Muscle layer of duodenum (tissue), 2 donors: ENCODE data around the gene JMY.

Source experiments
- H3K27ac ChIP-seq: one replicate; pipeline ENCODE4 v1.7.0; 2013; ENCODE audit warnings: mild to moderate bottlenecking, low read length
- H3K27me3 ChIP-seq: one replicate; pipeline ENCODE4 v1.7.0; 2013; ENCODE audit warnings: low read depth, mild to moderate bottlenecking, control low read depth, low read length
- H3K36me3 ChIP-seq, 2 donors: one replicate each; pipeline ENCODE4 v1.7.0; 2013; ENCODE audit warnings: low read length in 2 of 2, control low read depth in 1 of 2, mild to moderate bottlenecking in 1 of 2; ENCODE audit not compliant: insufficient read depth in 2 of 2, control insufficient read depth in 1 of 2
- H3K4me1 ChIP-seq, 2 donors: one replicate each; pipeline ENCODE4 v1.7.0; 2013; ENCODE audit warnings: low read length in 2 of 2, mild to moderate bottlenecking in 2 of 2, control low read depth in 1 of 2, moderate library complexity in 1 of 2; ENCODE audit not compliant: insufficient read depth in 2 of 2, control insufficient read depth in 1 of 2
- H3K4me3 ChIP-seq, 2 donors: one replicate each; pipeline ENCODE4 v1.7.0; 2013; ENCODE audit warnings: low read length in 2 of 2, low read depth in 1 of 2, mild to moderate bottlenecking in 1 of 2
- H3K9me3 ChIP-seq, 2 donors: one replicate each; pipeline ENCODE4 v1.7.0; 2013; ENCODE audit warnings: low read length in 2 of 2, control low read depth in 1 of 2, mild to moderate bottlenecking in 1 of 2; ENCODE audit not compliant: control insufficient read depth in 1 of 2
- donor health status: healthy.

The JMY gene

GRCh38 chr5:79235634-79236361 lies at the start of gene JMY:
Gene JMY, plus strand, starts transcription at chr5:79236131. Its CDS starts 520 bp downstream, at chr5:79236651.
- Histone ChIP-seq H3K9me3 (no peaks in the 10 kb centered on the region), H3K27me3 (no peaks in the 10 kb centered on the region), H3K4me1 (peaks cover 0 to 7% of the 10 kb centered on the region in 2 donors), H3K4me3 (peak within 1 kb of the TSS; percentile 93 to 94), H3K27ac (peak within 1 kb of the TSS; percentile 84), H3K36me3 (no peaks in the 10 kb centered on the region)

GRCh38 chr5:79186455-79186854 lies 49.5 kb upstream of the JMY start:
- H3K36me3 ChIP-seq: no peaks in the 10 kb centered on the region
- no peaks in the 10 kb centered on the region for H3K9me3 ChIP-seq
- no peaks in the 10 kb centered on the region for H3K27me3 ChIP-seq
- no peaks in the 10 kb centered on the region for H3K4me1 ChIP-seq
- H3K27ac ChIP-seq: no peak overlapping the region
- no peak overlapping the region for H3K4me3 ChIP-seq

DNA sequence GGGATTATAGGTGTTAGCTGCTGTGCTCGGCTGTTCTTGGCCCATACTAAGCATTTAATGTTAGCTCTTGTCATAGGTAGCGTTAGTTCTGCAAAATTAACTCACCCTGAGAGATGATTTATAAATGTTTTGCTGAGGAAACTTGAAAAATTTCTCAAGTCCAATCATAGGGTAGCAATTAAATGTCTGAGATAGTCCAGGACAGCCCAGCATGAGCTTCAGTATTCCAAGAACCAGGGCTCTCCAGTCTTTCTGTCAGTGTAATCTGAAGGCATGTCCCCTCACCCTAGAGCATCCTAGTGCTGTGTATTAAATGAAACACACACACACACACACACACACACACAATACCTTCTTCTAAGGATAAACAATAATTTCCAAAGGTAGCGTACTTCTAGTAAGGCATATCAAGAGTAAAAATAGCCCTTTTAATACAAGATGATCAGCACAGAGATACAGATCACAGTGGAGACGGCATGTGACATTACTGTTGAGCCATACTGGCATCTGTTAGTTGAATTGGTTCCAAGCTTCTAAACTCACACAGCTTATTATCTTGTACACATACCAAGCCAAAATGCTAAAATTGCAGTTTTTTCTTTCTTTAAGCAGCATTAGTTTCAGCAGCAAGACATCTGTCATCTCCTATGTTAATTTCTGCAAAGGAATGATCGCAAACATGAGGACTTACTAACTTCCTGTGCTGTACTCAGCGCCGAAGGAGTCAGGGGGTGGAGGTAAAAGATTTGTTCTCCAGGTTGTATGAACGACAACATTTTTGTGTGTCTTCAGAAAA lies 46.3 kb upstream of the JMY start:
- Histone ChIP-seq H3K4me1 (no peaks in the 10 kb centered on the region), H3K27me3 (no peaks in the 10 kb centered on the region), H3K27ac (no peak overlapping the region), H3K36me3 (no peaks in the 10 kb centered on the region), H3K4me3 (no peak overlapping the region), H3K9me3 (no peaks in the 10 kb centered on the region)

DNA sequence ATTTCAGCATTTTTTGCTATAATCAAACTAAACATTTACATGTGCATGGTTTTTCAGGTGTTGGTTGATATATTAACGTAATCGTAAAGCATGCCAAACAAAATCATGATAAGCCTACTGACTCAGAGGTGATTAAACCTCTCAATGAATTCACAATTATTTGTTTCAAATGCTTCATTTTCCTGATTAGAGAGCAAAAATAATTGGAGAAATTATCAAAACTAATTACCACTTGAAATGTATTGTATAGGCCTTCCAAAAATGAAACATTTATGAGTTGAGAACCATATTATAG lies 45.7 kb upstream of the JMY start:
- no peak overlapping the region for H3K4me3 ChIP-seq
- H3K27ac ChIP-seq: no peak overlapping the region
- H3K4me1 ChIP-seq: no peaks in the 10 kb centered on the region
- H3K36me3 ChIP-seq: no peaks in the 10 kb centered on the region
- no peaks in the 10 kb centered on the region for H3K27me3 ChIP-seq
- H3K9me3 ChIP-seq: no peaks in the 10 kb centered on the region

- H3K4me3 ChIP-seq: no peak overlapping the region
- H3K4me1 ChIP-seq: no peaks in the 10 kb centered on the region
- no peaks in the 10 kb centered on the region for H3K27me3 ChIP-seq
- H3K27ac ChIP-seq: no peak overlapping the region
- no peaks in the 10 kb centered on the region for H3K36me3 ChIP-seq
- no peaks in the 10 kb centered on the region for H3K9me3 ChIP-seq
Observed at GRCh38 chr5:79191457-79191856, 44.5 kb upstream of the JMY start.

DNA sequence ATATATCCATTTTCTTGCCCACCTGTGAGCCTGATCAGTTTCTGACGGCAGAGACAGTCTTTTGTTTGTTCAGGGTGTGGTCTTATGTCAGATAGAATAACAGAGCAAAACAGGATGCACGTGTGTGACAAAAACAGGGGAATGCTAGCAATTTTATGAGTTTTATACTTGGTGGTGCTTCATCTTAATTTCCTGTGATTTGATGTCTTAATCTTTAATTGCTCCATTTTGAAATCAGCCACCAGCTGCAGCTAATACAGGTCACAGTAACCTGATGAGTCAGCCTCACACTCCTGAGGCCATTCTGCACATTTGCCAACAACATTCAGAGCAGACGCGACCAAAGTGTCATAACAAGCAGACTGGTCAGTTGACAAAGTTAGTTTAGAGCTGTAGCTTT lies 42.3 kb upstream of the JMY start:
- H3K4me1 ChIP-seq: no peaks in the 10 kb centered on the region
- no peaks in the 10 kb centered on the region for H3K27me3 ChIP-seq
- H3K9me3 ChIP-seq: no peaks in the 10 kb centered on the region
- H3K4me3 ChIP-seq: no peak overlapping the region
- no peaks in the 10 kb centered on the region for H3K36me3 ChIP-seq
- H3K27ac ChIP-seq: no peak overlapping the region

- Histone ChIP-seq H3K36me3 (no peaks in the 10 kb centered on the region), H3K9me3 (no peaks in the 10 kb centered on the region)
Observed at GRCh38 chr5:79200573-79201183, 35.3 kb upstream of the JMY start.

DNA sequence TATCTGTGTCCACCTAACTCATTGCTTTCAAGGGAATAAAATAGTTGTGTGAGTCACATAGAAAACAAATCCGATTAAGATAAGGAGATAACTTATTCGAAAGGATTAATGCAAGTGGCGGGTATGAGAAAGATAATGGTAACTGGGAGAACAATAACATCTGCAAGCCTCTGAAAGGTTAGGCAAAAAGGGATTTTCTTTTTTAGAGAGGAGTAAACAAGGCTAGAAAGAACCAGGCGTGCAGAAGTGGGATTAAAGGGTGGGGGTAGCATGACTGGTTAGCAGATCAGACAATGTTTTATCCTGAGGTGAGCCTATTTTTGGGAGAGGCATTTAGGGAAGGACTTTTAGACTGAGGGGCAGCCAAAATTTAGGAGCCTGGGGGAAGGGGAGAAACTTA lies 34.7 kb upstream of the JMY start:
- H3K9me3 ChIP-seq: no peaks in the 10 kb centered on the region
- H3K4me1 ChIP-seq: no peaks in the 10 kb centered on the region
- no peaks in the 10 kb centered on the region for H3K27me3 ChIP-seq
- no peaks in the 10 kb centered on the region for H3K36me3 ChIP-seq
- no peak overlapping the region for H3K27ac ChIP-seq
- H3K4me3 ChIP-seq: no peak overlapping the region

More at GRCh38 chr5:79200573-79201183, 35.3 kb upstream of the JMY start:
- Histone ChIP-seq H3K27me3 (no peaks in the 10 kb centered on the region), H3K4me3 (no peak overlapping the region), H3K4me1 (no peaks in the 10 kb centered on the region), H3K27ac (no peak overlapping the region)

DNA sequence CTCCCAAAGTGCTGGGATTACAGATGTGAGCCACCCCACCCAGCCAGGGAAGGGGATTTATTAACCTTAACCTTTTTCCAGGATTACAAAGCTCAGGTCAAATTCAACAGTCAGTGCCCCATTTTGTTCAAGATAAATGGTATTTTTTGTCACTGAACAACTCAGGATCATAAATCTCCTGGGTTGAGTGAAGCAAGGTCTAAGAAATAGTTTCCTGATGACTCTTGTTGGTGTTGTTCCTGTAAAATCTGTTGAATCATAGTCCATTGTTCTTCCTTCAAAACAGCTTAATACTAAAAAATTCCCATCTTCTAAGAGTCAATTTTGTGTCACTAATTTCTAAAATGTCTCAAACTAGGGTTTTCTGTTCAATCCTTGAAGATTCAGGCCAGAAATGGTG lies 33.9 kb upstream of the JMY start:
- no peak overlapping the region for H3K4me3 ChIP-seq
- no peak overlapping the region for H3K27ac ChIP-seq
- no peaks in the 10 kb centered on the region for H3K27me3 ChIP-seq
- H3K9me3 ChIP-seq: no peaks in the 10 kb centered on the region
- H3K36me3 ChIP-seq: no peaks in the 10 kb centered on the region
- H3K4me1 ChIP-seq: no peaks in the 10 kb centered on the region

DNA sequence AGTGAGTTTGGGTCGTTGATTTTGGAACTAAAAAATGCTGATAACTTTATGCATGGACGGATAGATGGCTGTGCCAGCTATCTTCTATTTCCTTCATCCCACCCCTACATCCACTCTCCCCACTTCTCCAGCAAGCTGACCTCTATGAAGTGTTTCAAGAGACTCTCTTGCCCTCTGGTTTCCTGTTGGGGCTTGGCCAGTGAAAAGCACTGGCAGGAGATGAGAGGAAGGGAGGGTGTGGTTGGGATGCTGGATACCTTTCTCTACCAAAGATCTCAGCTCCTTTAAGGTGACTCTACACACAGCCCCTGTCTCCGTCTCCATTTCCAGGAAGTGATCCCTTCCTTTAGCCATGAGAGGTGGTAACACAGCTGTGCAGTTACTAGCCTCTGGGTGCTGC lies 30.0 kb upstream of the JMY start:
- Histone ChIP-seq H3K27ac (no peak overlapping the region), H3K4me3 (no peak overlapping the region), H3K4me1 (no peaks in the 10 kb centered on the region), H3K9me3 (no peaks in the 10 kb centered on the region), H3K27me3 (no peaks in the 10 kb centered on the region), H3K36me3 (no peaks in the 10 kb centered on the region)

DNA sequence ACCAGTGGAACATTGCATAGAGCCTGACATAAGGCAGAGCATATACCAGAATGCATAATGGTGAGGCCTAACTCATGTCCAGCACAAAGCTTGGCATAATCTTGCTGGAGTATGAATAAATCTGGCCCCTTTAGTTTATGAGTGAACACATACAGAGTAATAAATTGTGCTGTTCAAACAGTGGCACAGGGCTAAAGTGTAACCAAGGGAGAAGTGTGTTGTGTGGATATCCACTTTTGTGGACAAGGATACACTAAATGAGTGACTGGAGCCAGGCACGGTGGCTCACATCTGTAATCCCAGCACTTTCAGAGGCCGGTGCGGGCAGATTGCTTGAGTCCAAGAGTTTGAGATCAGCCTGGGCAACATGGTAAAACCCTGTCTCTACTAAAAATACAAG lies 29.4 kb upstream of the JMY start:
- H3K4me1 ChIP-seq: no peaks in the 10 kb centered on the region
- H3K27ac ChIP-seq: no peak overlapping the region
- H3K9me3 ChIP-seq: no peaks in the 10 kb centered on the region
- H3K36me3 ChIP-seq: no peaks in the 10 kb centered on the region
- H3K27me3 ChIP-seq: no peaks in the 10 kb centered on the region
- no peak overlapping the region for H3K4me3 ChIP-seq
